H9 (cell line): ENCODE measurements around the gene SH3RF3. TPM values are rescaled to one million over a fixed set of nuclear protein-coding genes. Genes with fewer than 3 reads are reported as not detected.

Experiments
- DNase-seq: peaks from one replicate; pipeline ENCODE4 v3.0.0-alpha.2; 2017
- H2AFZ ChIP-seq: one replicate; pipeline ENCODE4 v1.6.1; 2013; ENCODE audit warnings: mild to moderate bottlenecking, low read length, control low read depth, moderate library complexity
- H2AK5ac ChIP-seq: 2 replicates; pipeline ENCODE4 v1.6.1; 2013; ENCODE audit warnings: low read length, control low read depth, mixed read lengths; ENCODE audit not compliant: insufficient read length
- H2BK120ac ChIP-seq: one replicate; pipeline ENCODE4 v1.6.1; 2013; ENCODE audit warnings: low read depth, mild to moderate bottlenecking, low read length, control low read depth, inconsistent platforms; ENCODE audit not compliant: poor library complexity, severe bottlenecking
- H2BK12ac ChIP-seq: 2 replicates; pipeline ENCODE4 v1.6.1; 2013; ENCODE audit warnings: low read length, control low read depth, mixed read lengths, low read depth; ENCODE audit not compliant: insufficient read length
- H2BK15ac ChIP-seq: 2 replicates; pipeline ENCODE4 v1.6.1; 2013; ENCODE audit warnings: low read depth, low read length, control low read depth
- H2BK20ac ChIP-seq: one replicate; pipeline ENCODE4 v1.6.1; 2013; ENCODE audit warnings: low read depth, mild to moderate bottlenecking, low read length, control low read depth, inconsistent platforms; ENCODE audit not compliant: poor library complexity, severe bottlenecking
- H2BK5ac ChIP-seq: 2 replicates; pipeline ENCODE4 v1.6.1; 2013; ENCODE audit warnings: low read length, control low read depth, mixed read lengths; ENCODE audit not compliant: insufficient read length
- H3K14ac ChIP-seq: 2 replicates; pipeline ENCODE4 v1.6.1; 2013; ENCODE audit warnings: low read length, control low read depth; ENCODE audit not compliant: insufficient read depth
- H3K18ac ChIP-seq: 2 replicates; pipeline ENCODE4 v1.6.1; 2013; ENCODE audit warnings: low read depth, mild to moderate bottlenecking, mixed read lengths, low read length, control low read depth; ENCODE audit not compliant: insufficient read length
- H3K23ac ChIP-seq: 2 replicates; pipeline ENCODE4 v1.6.1; 2013; ENCODE audit warnings: low read length, control low read depth, mixed read lengths, low read depth; ENCODE audit not compliant: insufficient read length
- H3K23me2 ChIP-seq: 2 replicates; pipeline ENCODE4 v1.6.1; 2013; ENCODE audit warnings: low read depth, mild to moderate bottlenecking, mixed read lengths, low read length, control low read depth; ENCODE audit not compliant: insufficient read length, poor library complexity, severe bottlenecking
- H3K27ac ChIP-seq: 2 replicates; pipeline ENCODE4 v1.5.1; 2013; ENCODE audit warnings: low read length, control low read depth, mixed read lengths, low read depth; ENCODE audit not compliant: insufficient read length
- H3K27me3 ChIP-seq: 2 replicates; pipeline ENCODE4 v1.6.1; 2013; ENCODE audit warnings: low read length, control low read depth, inconsistent platforms; ENCODE audit not compliant: insufficient read depth
- H3K4ac ChIP-seq: 2 replicates; pipeline ENCODE4 v1.6.1; 2013; ENCODE audit warnings: low read depth, mild to moderate bottlenecking, control low read depth, inconsistent platforms, low read length, moderate library complexity
- H3K4me1 ChIP-seq: 2 replicates; pipeline ENCODE4 v1.6.1; 2013; ENCODE audit warnings: low read length, control low read depth, inconsistent platforms; ENCODE audit not compliant: insufficient read depth
- H3K4me2 ChIP-seq: 2 replicates; pipeline ENCODE4 v1.6.1; 2013; ENCODE audit warnings: low read length, control low read depth, mixed read lengths; ENCODE audit not compliant: insufficient read length, insufficient read depth
- H3K56ac ChIP-seq: 2 replicates; pipeline ENCODE4 v1.6.1; 2013; ENCODE audit warnings: low read depth, mild to moderate bottlenecking, mixed read lengths, low read length, control low read depth; ENCODE audit not compliant: insufficient read length
- H3K79me1 ChIP-seq: 2 replicates; pipeline ENCODE4 v1.6.1; 2013; ENCODE audit warnings: low read depth, mild to moderate bottlenecking, moderate library complexity, low read length, control low read depth, inconsistent platforms; ENCODE audit not compliant: insufficient read depth, poor library complexity, severe bottlenecking
- H3K79me2 ChIP-seq: 2 replicates; pipeline ENCODE4 v1.6.1; 2013; ENCODE audit warnings: low read length, control low read depth, inconsistent platforms; ENCODE audit not compliant: insufficient read depth
- H3K9ac ChIP-seq: 2 replicates; pipeline ENCODE4 v1.6.1; 2013; ENCODE audit warnings: low read length, control low read depth, mixed read lengths; ENCODE audit not compliant: insufficient read length; ENCODE audit errors: extremely low read depth
- H3K9me3 ChIP-seq: one replicate; pipeline ENCODE4 v1.6.1; 2013; ENCODE audit warnings: low read depth, low read length, inconsistent platforms; ENCODE audit not compliant: control insufficient read depth
- H3T11ph ChIP-seq: one replicate; pipeline ENCODE4 v1.6.1; 2013; ENCODE audit warnings: mild to moderate bottlenecking, low read length, control low read depth, inconsistent platforms
- H4K20me1 ChIP-seq: one replicate; pipeline ENCODE4 v1.6.1; 2013; ENCODE audit not compliant: control insufficient read depth, insufficient read length, insufficient read depth
- H4K5ac ChIP-seq: 2 replicates; pipeline ENCODE4 v1.6.1; 2013; ENCODE audit warnings: low read depth, mild to moderate bottlenecking, mixed read lengths, low read length, control low read depth; ENCODE audit not compliant: insufficient read length
- H4K8ac ChIP-seq: replicated peaks from 2 replicates; pipeline ENCODE4 v1.6.1; 2013; ENCODE audit warnings: low read length, control low read depth, mixed read lengths, low read depth; ENCODE audit not compliant: insufficient read length
- H4K91ac ChIP-seq: 2 replicates; pipeline ENCODE4 v1.6.1; 2013; ENCODE audit warnings: low read depth, mild to moderate bottlenecking, moderate library complexity, mixed read lengths, low read length, control low read depth; ENCODE audit not compliant: insufficient read length
- H3K27ac Mint-ChIP-seq, 3 experiments: 2 replicates in 2 of 3; 3 replicates in 1 of 3; pipeline ENCODE4 v1.8.0; 2020 to 2021; ENCODE audit warnings: mixed read lengths in 3 of 3, mild to moderate bottlenecking in 1 of 3, moderate library complexity in 1 of 3
- H3K27me3 Mint-ChIP-seq: 2 replicates; pipeline ENCODE4 v1.8.0; 2021; ENCODE audit warnings: low read depth, mild to moderate bottlenecking, moderate library complexity, mixed read lengths
- H3K36me3 Mint-ChIP-seq, 3 experiments: 2 replicates in 2 of 3; 3 replicates in 1 of 3; pipeline ENCODE4 v1.8.0; 2020 to 2021; ENCODE audit warnings: low read depth in 3 of 3, mixed read lengths in 3 of 3; ENCODE audit not compliant: insufficient read depth in 1 of 3
- H3K4me1 Mint-ChIP-seq, 2 experiments: 2 replicates each; pipeline ENCODE4 v1.8.0; 2020; ENCODE audit warnings: mixed read lengths in 2 of 2
- H3K4me3 Mint-ChIP-seq, 2 experiments: 2 replicates in 1 of 2; 3 replicates in 1 of 2; pipeline ENCODE4 v1.8.0; 2020 to 2021; ENCODE audit warnings: mild to moderate bottlenecking in 2 of 2, mixed read lengths in 2 of 2, moderate library complexity in 1 of 2
- H3K9me3 Mint-ChIP-seq, 2 experiments: 2 replicates in 1 of 2; 3 replicates in 1 of 2; pipeline ENCODE4 v1.8.0; 2020; ENCODE audit warnings: mild to moderate bottlenecking in 2 of 2, mixed read lengths in 2 of 2, moderate library complexity in 1 of 2
- WGBS: extraction: QIAGEN DNeasy Blood & Tissue Kit; methylation state at CpG from one replicate; pipeline ENCODE4 v1.1.7; 2013; ENCODE audit warnings: missing lambda C conversion rate, low lambda C conversion rate, mixed read lengths; ENCODE audit not compliant: insufficient read length; ENCODE audit errors: extremely low coverage; 5-methylcytosine and 5-hydroxymethylcytosine counted together
- total RNA-seq: library from RNA; stranded (reverse); gene quantifications from 2 replicates; pipeline ENCODE4 v1.2.1, GENCODE V29; 2021
- TF ChIP-seq, protein P1 (sequence below): fragments of 200-600 bp; sonication (generic); conservative IDR thresholded peaks from 3 replicates; pipeline ENCODE4 v1.8.0; 2021; ENCODE audit warnings: antibody characterized with exemption, mild to moderate bottlenecking

Gene SH3RF3
- total RNA-seq, 1 experiment from 2014 or later = 0.46 TPM

- H3K27me3 Mint-ChIP-seq = peaks cover 74% of the 10 kb centered on the region
- H3K23ac ChIP-seq = no peak overlapping the region
These were observed 1.1 kb downstream of the SH3RF3 start for GRCh38 chr2:109129921-109130722.

More at GRCh38 chr2:109129921-109130722, 1.1 kb downstream of the SH3RF3 start:
- H2BK12ac ChIP-seq = no peak overlapping the region
- H2BK20ac ChIP-seq = no peak overlapping the region
- no peak overlapping the region for H3K14ac ChIP-seq
- H2AK5ac ChIP-seq = no peak overlapping the region
- H3K79me1 ChIP-seq = no peaks in the 10 kb centered on the region
- peak overlapping the region; percentile 75 for H3K4me2 ChIP-seq
- no peaks in the 10 kb centered on the region; a peak in 1 of 7 replicates for H3K36me3 Mint-ChIP-seq
- H3K23me2 ChIP-seq = peaks cover 9% of the 10 kb centered on the region
- H3K18ac ChIP-seq = no peak overlapping the region
- H3K4me1 Mint-ChIP-seq = peaks cover 13 to 15% of the 10 kb centered on the region in 2 experiments
- peaks cover 3% of the 10 kb centered on the region for H4K20me1 ChIP-seq
- no CpG with 5 or more reads among the region's 56 CpGs for WGBS
- TF ChIP-seq, protein P1, sequence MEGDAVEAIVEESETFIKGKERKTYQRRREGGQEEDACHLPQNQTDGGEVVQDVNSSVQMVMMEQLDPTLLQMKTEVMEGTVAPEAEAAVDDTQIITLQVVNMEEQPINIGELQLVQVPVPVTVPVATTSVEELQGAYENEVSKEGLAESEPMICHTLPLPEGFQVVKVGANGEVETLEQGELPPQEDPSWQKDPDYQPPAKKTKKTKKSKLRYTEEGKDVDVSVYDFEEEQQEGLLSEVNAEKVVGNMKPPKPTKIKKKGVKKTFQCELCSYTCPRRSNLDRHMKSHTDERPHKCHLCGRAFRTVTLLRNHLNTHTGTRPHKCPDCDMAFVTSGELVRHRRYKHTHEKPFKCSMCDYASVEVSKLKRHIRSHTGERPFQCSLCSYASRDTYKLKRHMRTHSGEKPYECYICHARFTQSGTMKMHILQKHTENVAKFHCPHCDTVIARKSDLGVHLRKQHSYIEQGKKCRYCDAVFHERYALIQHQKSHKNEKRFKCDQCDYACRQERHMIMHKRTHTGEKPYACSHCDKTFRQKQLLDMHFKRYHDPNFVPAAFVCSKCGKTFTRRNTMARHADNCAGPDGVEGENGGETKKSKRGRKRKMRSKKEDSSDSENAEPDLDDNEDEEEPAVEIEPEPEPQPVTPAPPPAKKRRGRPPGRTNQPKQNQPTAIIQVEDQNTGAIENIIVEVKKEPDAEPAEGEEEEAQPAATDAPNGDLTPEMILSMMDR = no peak
- H4K5ac ChIP-seq = no peak overlapping the region
- no peaks in the 10 kb centered on the region for H3K9me3 ChIP-seq
- no peak overlapping the region for H2BK120ac ChIP-seq
- no peaks in the 10 kb centered on the region for H3K4me1 ChIP-seq
- H3K9ac ChIP-seq = no peak overlapping the region
- no peak overlapping the region for H2AFZ ChIP-seq
- no peak overlapping the region for H4K91ac ChIP-seq
- H3K79me2 ChIP-seq = no peaks in the 10 kb centered on the region
- H3K4ac ChIP-seq = no peak overlapping the region
- DNase-seq = peak; percentile 42
- H2BK5ac ChIP-seq = no peak overlapping the region
- H2BK15ac ChIP-seq = no peak overlapping the region
- H3K4me3 Mint-ChIP-seq = peak overlapping the region; percentile 61 to 82
- H3K9me3 Mint-ChIP-seq = peaks cover 3% of the 10 kb centered on the region in 2 experiments; a peak in 2 of 5 replicates
- no peak overlapping the region for H3K27ac Mint-ChIP-seq
- no peak overlapping the region for H3K27ac ChIP-seq
- no peak overlapping the region for H3T11ph ChIP-seq
- H4K8ac ChIP-seq = no peak overlapping the region
- no peak overlapping the region for H3K56ac ChIP-seq
- H3K27me3 ChIP-seq = peaks cover 25% of the 10 kb centered on the region; the same call in 1 of the 2 replicates
